A673 (cell line): ENCODE measurements around the gene TREM2. TPM values are rescaled to one million over a fixed set of nuclear protein-coding genes. Genes with fewer than 3 reads are reported as not detected.

ENCODE experiments used
- BruUV-seq: library from RNA; stranded (reverse); fragments of 400-500 nt; replicated peaks from 2 replicates; lab custom pipeline; 2021; lab: Mats Ljungman, UMichigan
- CTCF ChIA-PET: fragments of 300-600 bp; sonication (Branson Sonifier 250); formaldehyde crosslinking; loops from one replicate; lab custom pipeline; 2022; ENCODE audit warnings: antibody characterized with exemption; lab: Charles Lee
- POLR2A ChIA-PET: fragments of 300-600 bp; sonication (Branson Sonifier 250); formaldehyde crosslinking; loops from one replicate; lab custom pipeline; 2022; ENCODE audit warnings: antibody characterized with exemption; ENCODE audit not compliant: low non-redundant PET; lab: Charles Lee
- DNase-seq: peaks from one replicate; pipeline ENCODE4 v3.0.0-alpha.2; 2015; ENCODE audit warnings: low spot score
- H3K27ac ChIP-seq: fragments of 200-600 bp; sonication (generic); 2 replicates; pipeline ENCODE4 v1.5.1; 2016; ENCODE audit warnings: mixed run types, low read depth, mild to moderate bottlenecking, mixed read lengths, antibody characterized with exemption, low read length; ENCODE audit not compliant: poor library complexity, severe bottlenecking
- H3K27me3 ChIP-seq: fragments of 200-600 bp; sonication (generic); replicated peaks from 2 replicates; pipeline ENCODE4 v1.6.1; 2017; ENCODE audit warnings: mixed run types, low read depth, mild to moderate bottlenecking, mixed read lengths, antibody characterized with exemption, low read length; ENCODE audit not compliant: insufficient read depth, poor library complexity
- H3K36me3 ChIP-seq: fragments of 200-600 bp; sonication (generic); 2 replicates; pipeline ENCODE4 v1.6.1; 2016; ENCODE audit warnings: mixed run types, mild to moderate bottlenecking, mixed read lengths, antibody characterized with exemption, low read length; ENCODE audit not compliant: insufficient read depth, poor library complexity, severe bottlenecking
- H3K4me1 ChIP-seq: fragments of 200-600 bp; sonication (generic); 2 replicates; pipeline ENCODE4 v1.6.1; 2017; ENCODE audit warnings: mixed run types, mild to moderate bottlenecking, mixed read lengths, antibody characterized with exemption, low read length; ENCODE audit not compliant: insufficient read depth, poor library complexity, severe bottlenecking
- H3K4me3 ChIP-seq: fragments of 200-600 bp; sonication (generic); 2 replicates; pipeline ENCODE4 v1.5.1; 2016; ENCODE audit warnings: low read depth, mixed run types, mild to moderate bottlenecking, mixed read lengths, low read length; ENCODE audit not compliant: poor library complexity, severe bottlenecking
- H3K9me3 ChIP-seq: fragments of 200-600 bp; sonication (generic); 2 replicates; pipeline ENCODE4 v1.6.1; 2016; ENCODE audit warnings: mixed run types, low read depth, mild to moderate bottlenecking, mixed read lengths, antibody characterized with exemption, low read length; ENCODE audit not compliant: poor library complexity, severe bottlenecking
- CTCF ChIP-seq: fragments of 300-800, 200-600 bp; sonication (generic); conservative IDR thresholded peaks from 2 replicates; pipeline ENCODE4 v1.5.1; 2017; ENCODE audit warnings: low read depth, mild to moderate bottlenecking, antibody characterized with exemption, low read length, moderate library complexity, mixed read lengths
- EZH2 ChIP-seq: fragments of 200-600 bp; sonication (generic); IDR thresholded peaks from 2 replicates; pipeline ENCODE4 v1.6.1; 2017; ENCODE audit warnings: borderline replicate concordance, low read depth, mild to moderate bottlenecking, mixed read lengths, antibody characterized with exemption, low read length; ENCODE audit not compliant: poor library complexity, severe bottlenecking
- intact Hi-C: fragments of 100-400 bp; cut with micrococcal nuclease; formaldehyde crosslinking; loops from one replicate; pipeline ENCODE4 v1.10.0; 2022; ENCODE audit not compliant: unreplicated experiment
- total RNA-seq: library from RNA; stranded (reverse); gene quantifications from 2 replicates; pipeline ENCODE4 v1.2.3, GENCODE V29; 2021

TREM2 gene
- total RNA-seq, 1 experiment from 2014 or later = not detected

DNA sequence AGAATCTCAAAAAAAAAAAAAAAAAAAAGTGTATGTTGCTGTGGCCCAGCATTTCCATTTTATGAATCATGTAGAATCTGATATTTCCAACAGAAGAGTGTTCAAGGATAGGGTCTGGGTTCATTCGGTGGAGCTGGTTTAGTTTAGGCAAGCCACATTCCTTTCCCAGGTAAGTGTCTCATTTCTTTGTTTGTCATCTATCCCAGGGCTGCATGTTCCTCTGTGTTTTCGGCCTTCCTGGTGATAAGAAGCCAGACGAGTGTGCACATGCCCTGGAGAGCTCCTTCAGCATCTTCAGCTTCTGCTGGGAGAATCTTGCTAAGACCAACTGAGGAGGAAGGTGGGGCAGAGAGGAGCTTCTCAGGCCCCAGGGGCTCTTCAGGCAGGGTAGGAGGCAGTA, 51.9 kb downstream of the TREM2 start:
- Histone ChIP-seq H3K4me3 (no peak overlapping the region), H3K27ac (no peak overlapping the region), H3K27me3 (no peaks in the 10 kb centered on the region), H3K36me3 (no peaks in the 10 kb centered on the region), H3K4me1 (no peaks in the 10 kb centered on the region), H3K9me3 (no peaks in the 10 kb centered on the region)
- TF ChIP-seq EZH2 (no peak), CTCF (no peak)
- POLR2A ChIA-PET = no interaction called here
- BruUV-seq = no TSS peak
- CTCF ChIA-PET = no interaction called here
- intact Hi-C loops = no loop called here
- DNase-seq = no peak

Other genes starting within 250 kb of the TREM2 start
- gene UNC5CL, start 123.9 kb downstream of the TREM2 start, total RNA-seq = 0.41 and 1.2 TPM in 2 replicates
- not detected in 2 replicates for gene TSPO2, start 120.6 kb downstream of the TREM2 start, total RNA-seq
- gene APOBEC2, start 109.9 kb downstream of the TREM2 start, total RNA-seq = not detected in 2 replicates
- 27.3 and 30.4 TPM in 2 replicates for gene OARD1, start 90.8 kb downstream of the TREM2 start, total RNA-seq
- 38.8 and 45.4 TPM in 2 replicates for gene NFYA, start 90.1 kb downstream of the TREM2 start, total RNA-seq
- not detected in 2 replicates for gene TREML1, start 8.8 kb downstream of the TREM2 start, total RNA-seq
- not detected in 2 replicates for gene TREML2, start 38.0 kb upstream of the TREM2 start, total RNA-seq
- gene TREML4, start 65.2 kb upstream of the TREM2 start, total RNA-seq = not detected in 2 replicates
- gene TREM1, start 123.6 kb upstream of the TREM2 start, total RNA-seq = not detected in 2 replicates
- gene NCR2, start 172.5 kb upstream of the TREM2 start, total RNA-seq = not detected in 2 replicates